ENCODE data around the gene GOLGA2.

Gene GOLGA2

DNA sequence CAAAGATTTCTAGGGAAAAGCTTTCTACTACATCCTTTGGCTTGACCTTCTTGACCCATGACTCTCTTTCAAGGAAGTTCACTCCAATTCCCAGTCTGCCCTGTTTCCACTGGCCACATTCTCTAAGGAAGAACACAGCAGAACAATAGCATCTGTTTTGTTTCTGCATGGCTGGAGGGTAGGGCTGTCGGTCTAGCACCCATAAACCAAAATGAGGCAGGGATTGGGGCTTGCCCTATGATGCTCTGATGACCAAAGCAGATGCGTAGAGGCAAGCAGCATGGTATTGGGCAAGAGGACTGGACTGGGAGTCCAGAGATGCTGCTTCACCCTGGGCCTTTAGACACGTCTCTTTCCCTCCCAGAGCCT lies 24.1 kb downstream of the GOLGA2 start:
- TF ChIP-seq, protein P1, sequence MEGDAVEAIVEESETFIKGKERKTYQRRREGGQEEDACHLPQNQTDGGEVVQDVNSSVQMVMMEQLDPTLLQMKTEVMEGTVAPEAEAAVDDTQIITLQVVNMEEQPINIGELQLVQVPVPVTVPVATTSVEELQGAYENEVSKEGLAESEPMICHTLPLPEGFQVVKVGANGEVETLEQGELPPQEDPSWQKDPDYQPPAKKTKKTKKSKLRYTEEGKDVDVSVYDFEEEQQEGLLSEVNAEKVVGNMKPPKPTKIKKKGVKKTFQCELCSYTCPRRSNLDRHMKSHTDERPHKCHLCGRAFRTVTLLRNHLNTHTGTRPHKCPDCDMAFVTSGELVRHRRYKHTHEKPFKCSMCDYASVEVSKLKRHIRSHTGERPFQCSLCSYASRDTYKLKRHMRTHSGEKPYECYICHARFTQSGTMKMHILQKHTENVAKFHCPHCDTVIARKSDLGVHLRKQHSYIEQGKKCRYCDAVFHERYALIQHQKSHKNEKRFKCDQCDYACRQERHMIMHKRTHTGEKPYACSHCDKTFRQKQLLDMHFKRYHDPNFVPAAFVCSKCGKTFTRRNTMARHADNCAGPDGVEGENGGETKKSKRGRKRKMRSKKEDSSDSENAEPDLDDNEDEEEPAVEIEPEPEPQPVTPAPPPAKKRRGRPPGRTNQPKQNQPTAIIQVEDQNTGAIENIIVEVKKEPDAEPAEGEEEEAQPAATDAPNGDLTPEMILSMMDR (IDR thresholded peaks at IDR 0.05; ENCODE audit: control insufficient read depth, extremely low read depth, insufficient read depth) = no peak
- DNase-seq (ENCODE audit: low read depth) = no peak
- H3K4me3 ChIP-seq (ENCODE audit: low read depth, low read length) = no peak overlapping the region

DNA sequence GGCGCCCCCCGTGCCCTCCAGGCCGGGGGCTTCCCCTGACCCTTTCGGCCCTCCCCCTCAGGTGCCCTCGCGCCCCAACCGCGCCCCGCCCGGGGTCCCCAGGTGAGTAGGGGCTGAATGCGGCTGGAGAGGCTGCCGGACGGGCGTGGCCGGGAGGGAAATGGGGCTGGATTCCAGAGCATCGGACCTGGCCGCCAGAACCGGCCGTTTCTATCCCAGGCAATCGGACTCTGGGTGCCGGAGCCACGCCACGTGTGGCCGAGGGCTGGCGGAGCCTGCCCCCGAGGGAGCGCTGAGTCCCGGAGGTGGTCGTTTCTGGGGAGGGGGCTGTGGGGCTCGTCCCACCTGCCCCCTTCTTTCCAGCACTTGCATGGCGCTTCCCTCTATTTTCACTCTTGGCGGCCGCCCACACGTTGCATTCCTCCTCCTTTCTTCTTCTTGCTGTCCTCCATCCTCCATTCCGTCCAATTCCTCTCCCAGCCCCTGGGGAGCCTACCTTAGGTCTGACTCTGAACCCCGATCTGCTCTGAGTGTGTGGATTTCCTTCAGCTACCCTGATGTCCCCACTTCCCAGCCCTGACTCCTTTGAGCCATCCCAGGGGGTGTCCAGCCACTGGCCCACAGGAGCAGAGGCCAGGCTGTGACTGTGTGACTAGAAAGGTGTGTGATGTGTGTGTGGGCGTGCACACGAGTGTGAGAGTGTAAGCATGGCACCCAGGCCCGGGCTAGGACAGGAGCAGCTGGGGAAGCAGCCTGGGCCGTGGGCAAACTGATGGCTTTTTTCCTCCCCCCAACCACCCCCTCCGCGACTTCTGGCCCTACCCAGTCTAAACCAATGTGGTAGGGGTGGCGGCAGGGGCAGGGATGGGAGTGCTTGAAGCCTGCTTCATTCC lies 24.7 kb downstream of the GOLGA2 start:
- H3K4me3 ChIP-seq (ENCODE audit: low read depth, low read length) = peak overlapping the region; percentile 54
- no peak for DNase-seq (ENCODE audit: low read depth)
- TF ChIP-seq, protein P1 (IDR thresholded peaks at IDR 0.05; ENCODE audit: control insufficient read depth, extremely low read depth, insufficient read depth) = no peak

DNA sequence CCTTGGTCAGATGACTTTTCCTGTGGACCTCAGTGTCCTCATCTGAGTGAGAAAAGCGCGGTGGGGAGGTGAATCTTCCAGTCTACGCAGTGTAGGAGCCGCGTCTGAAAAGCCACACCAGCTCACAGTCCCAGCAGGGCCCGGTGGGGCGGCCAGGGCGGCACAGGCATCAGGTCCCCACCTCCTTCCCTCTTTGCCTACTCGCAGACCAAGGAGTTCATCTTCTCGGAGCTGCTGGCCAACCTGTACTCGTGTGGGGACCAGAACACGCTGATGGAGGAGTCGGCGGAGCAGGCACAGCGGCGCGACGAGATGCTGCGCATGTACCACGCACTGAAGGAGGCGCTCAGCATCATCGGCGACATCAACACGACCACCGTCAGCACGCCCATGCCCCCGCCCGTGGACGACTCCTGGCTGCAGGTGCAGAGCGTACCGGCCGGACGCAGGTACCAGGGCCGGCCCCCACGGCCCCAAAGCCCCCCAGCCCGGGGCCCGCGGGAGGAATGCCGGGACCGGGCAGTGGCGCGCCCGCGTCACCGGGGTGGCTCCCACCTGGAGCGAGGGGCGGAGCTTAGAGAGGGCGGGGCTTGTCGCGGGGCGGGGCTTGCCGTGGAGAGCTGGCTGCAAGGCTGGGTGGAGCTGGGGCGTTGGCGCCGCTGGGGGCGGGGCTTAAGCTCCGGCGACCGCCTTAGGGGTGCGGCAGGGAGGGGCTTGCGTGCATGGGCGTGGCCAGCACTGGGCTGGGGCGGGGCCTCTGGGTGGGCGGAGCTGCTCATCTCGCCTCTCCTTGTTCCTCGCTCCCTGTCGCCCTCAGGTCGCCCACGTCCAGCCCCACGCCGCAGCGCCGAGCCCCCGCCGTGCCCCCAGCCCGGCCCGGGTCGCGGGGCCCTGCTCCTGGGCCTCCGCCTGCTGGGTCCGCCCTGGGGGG lies 25.6 kb downstream of the GOLGA2 start:
- TF ChIP-seq, protein P1 (IDR thresholded peaks at IDR 0.05; ENCODE audit: control insufficient read depth, extremely low read depth, insufficient read depth) = no peak
- DNase-seq (ENCODE audit: low read depth) = peak; percentile 27

DNA sequence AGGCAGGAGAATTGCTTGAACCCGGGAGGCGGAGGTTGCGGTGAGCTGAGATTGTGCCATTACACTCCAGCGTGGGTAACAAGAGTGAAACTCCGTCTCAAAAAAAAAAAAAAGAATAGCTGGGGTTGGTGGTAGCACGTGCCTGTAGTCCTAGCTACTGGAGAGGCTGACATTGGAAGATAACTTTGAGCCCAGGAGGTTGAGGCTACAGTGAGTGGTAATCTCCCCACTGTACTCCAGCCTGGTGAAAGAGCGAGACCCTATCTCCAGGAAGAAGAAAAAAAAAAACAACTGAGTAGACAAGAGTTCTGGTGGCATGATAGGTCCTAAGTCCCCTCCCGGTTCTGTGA lies 26.3 kb downstream of the GOLGA2 start:
- DNase-seq (ENCODE audit: low read depth) = no peak
- H3K4me3 ChIP-seq (ENCODE audit: low read depth, low read length) = no peak overlapping the region; the same call in 1 of the 2 replicates

More for the DNA sequence above, 25.6 kb downstream of the GOLGA2 start:
- H3K4me3 ChIP-seq (ENCODE audit: low read depth, low read length) = peak overlapping the region; percentile 54

DNA sequence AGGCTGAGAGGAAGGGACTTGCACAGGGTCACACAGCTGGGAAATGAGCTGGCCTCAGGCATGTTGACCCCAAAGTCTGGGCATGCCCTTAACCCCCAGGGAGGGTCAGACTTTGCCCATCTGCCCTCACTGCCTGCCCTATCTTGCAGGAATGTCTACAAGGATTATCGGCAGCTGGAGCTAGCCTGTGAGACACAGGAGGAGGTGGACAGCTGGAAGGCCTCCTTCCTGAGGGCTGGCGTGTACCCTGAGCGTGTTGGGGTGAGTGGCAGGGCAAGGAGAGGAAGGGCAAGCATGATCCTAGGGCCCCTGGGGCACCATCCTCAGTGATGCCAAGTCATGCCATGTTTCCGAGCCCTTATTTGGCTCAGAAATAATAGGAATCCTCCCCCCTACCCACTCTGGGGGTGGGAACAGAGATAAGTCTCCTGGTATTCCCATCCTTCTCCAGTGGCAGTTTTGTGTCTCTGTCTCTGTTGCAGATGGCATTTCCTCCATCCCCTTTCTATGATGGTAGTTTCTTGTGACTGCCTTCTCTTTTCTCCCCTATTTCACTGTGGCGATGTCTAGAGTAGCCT lies 28.5 kb downstream of the GOLGA2 start:
- no peak overlapping the region for H3K4me3 ChIP-seq (ENCODE audit: low read depth, low read length)
- DNase-seq (ENCODE audit: low read depth) = no peak
- TF ChIP-seq, protein P1 (IDR thresholded peaks at IDR 0.05; ENCODE audit: control insufficient read depth, extremely low read depth, insufficient read depth) = no peak

More for the DNA sequence above, 26.3 kb downstream of the GOLGA2 start:
- TF ChIP-seq, protein P1 (IDR thresholded peaks at IDR 0.05; ENCODE audit: control insufficient read depth, extremely low read depth, insufficient read depth) = no peak

- DNase-seq (ENCODE audit: low read depth) = no peak
- TF ChIP-seq, protein P1 (IDR thresholded peaks at IDR 0.05; ENCODE audit: control insufficient read depth, extremely low read depth, insufficient read depth) = no peak
- no peak overlapping the region for H3K4me3 ChIP-seq (ENCODE audit: low read depth, low read length)
Observed at GRCh38 chr9:128246471-128246870, 29.3 kb downstream of the GOLGA2 start.

Measured in LNCaP clone FGC (cell line).